ELR (cell line): ENCODE data around the gene CLEC17A.
A peak's percentile ranks its signal among the peaks of the same experiment; 100 is the strongest.
"Not testable (repeated sequence)": the region's sequence is repeated elsewhere in the genome, so short reads cannot be mapped to it uniquely, and the experiment has no call there.

Source experiments
- DNase-seq: peaks from one replicate; pipeline ENCODE4 v3.0.0-alpha.2; 2015; ENCODE audit warnings: low read depth

Gene CLEC17A

GRCh38 chr19:14559916-14560775 lies 22.7 kb upstream of the CLEC17A start:
- DNase-seq: no peak

GRCh38 chr19:14560776-14561108 lies 22.1 kb upstream of the CLEC17A start:
- DNase-seq: no peak

GRCh38 chr19:14561249-14561648 lies 21.6 kb upstream of the CLEC17A start:
- DNase-seq: no peak

- DNase-seq: no peak
Measured at GRCh38 chr19:14561847-14562351, 21.0 kb upstream of the CLEC17A start.

GRCh38 chr19:14562660-14563589 lies 20.0 kb upstream of the CLEC17A start:
- DNase-seq: no peak

- no peak for DNase-seq
Measured at GRCh38 chr19:14563590-14563926, 19.3 kb upstream of the CLEC17A start.

GRCh38 chr19:14563989-14564651 lies 18.8 kb upstream of the CLEC17A start:
- peak; percentile 74 for DNase-seq

- not testable (repeated sequence) for DNase-seq
Measured at GRCh38 chr19:14564652-14565297, 18.1 kb upstream of the CLEC17A start.

GRCh38 chr19:14565298-14565679 lies 17.6 kb upstream of the CLEC17A start:
- no peak for DNase-seq

GRCh38 chr19:14565765-14566711 lies 16.8 kb upstream of the CLEC17A start:
- DNase-seq: no peak

- DNase-seq: no peak
Measured at GRCh38 chr19:14566712-14567077, 16.2 kb upstream of the CLEC17A start.

GRCh38 chr19:14567079-14567478 lies 15.8 kb upstream of the CLEC17A start:
- no peak for DNase-seq

- DNase-seq: no peak
Measured at GRCh38 chr19:14570864-14571527, 11.9 kb upstream of the CLEC17A start.

GRCh38 chr19:14571695-14572490 lies 11.0 kb upstream of the CLEC17A start, which contains the start of gene NDUFB7:
TSS of gene NDUFB7 (minus strand) at chr19:14572066. CDS start at chr19:14572000, 66 bp downstream.
- DNase-seq: peak; percentile 97

GRCh38 chr19:14575428-14575980 lies 7.4 kb upstream of the CLEC17A start:
- DNase-seq: no peak

GRCh38 chr19:14576363-14576762 lies 6.5 kb upstream of the CLEC17A start:
- DNase-seq: no peak

- no peak for DNase-seq
Measured at GRCh38 chr19:14577264-14577663, 5.6 kb upstream of the CLEC17A start.

- peak; percentile 35 for DNase-seq
Measured at GRCh38 chr19:14577885-14578427, 4.9 kb upstream of the CLEC17A start.
